ENCODE data around the gene PAPOLB. TPM values are rescaled to one million over a fixed set of nuclear protein-coding genes. Genes with fewer than 3 reads are reported as not detected.
A peak's percentile ranks its signal among the peaks of the same experiment; 100 is the strongest.

Gene PAPOLB
- total RNA-seq, 1 donor, result 0.36 TPM

DNA sequence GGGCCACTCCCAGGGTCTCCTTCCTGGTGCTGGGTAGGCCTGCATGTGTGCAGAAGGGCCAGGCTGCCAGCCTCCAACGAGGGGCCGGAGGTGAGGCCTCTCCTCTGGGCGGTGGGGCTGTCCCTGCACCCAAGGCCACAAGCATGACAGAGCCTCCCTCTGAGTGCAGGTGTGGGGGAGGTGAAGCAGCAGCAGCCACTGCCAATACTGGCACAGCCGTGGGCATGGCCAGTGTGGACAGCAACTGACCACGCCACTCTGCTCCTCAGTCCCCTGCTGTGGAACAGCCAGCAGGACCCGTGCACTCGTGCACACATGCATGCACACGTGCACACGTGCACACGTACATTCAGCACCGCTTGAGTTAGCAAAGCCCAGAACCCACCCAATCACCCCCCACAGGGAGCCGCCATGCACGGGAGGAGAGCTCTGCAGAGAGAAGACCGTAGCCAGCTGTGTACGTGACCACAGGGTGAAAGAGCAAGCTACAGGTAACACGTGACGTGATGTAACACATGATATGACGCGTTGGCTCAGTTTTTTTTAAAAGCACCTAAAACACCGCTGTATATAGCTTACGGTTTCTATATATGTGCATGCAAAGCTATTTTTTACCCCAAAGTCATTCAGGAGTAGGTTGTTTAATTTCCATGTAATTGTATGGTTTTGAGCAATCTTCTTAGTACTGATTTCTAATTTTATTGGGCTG, 23.1 kb downstream of the PAPOLB start:
- no peaks in the 10 kb centered on the region for H4K20me1 ChIP-seq (ENCODE audit: insufficient read depth, low read length)
- no peak overlapping the region for H3K27ac ChIP-seq (ENCODE audit: low read depth, low read length)
- H3K9me3 ChIP-seq (ENCODE audit: low read depth, low read length), result no peaks in the 10 kb centered on the region
- DNase-seq (ENCODE audit: insufficient read length, low spot score, missing footprints), result no peak
- no peaks in the 10 kb centered on the region for H3K4me1 ChIP-seq (ENCODE audit: insufficient read depth, low read length)
- no peaks in the 10 kb centered on the region for H3K36me3 ChIP-seq (ENCODE audit: insufficient read depth, low read length)
- TF ChIP-seq, protein P1, sequence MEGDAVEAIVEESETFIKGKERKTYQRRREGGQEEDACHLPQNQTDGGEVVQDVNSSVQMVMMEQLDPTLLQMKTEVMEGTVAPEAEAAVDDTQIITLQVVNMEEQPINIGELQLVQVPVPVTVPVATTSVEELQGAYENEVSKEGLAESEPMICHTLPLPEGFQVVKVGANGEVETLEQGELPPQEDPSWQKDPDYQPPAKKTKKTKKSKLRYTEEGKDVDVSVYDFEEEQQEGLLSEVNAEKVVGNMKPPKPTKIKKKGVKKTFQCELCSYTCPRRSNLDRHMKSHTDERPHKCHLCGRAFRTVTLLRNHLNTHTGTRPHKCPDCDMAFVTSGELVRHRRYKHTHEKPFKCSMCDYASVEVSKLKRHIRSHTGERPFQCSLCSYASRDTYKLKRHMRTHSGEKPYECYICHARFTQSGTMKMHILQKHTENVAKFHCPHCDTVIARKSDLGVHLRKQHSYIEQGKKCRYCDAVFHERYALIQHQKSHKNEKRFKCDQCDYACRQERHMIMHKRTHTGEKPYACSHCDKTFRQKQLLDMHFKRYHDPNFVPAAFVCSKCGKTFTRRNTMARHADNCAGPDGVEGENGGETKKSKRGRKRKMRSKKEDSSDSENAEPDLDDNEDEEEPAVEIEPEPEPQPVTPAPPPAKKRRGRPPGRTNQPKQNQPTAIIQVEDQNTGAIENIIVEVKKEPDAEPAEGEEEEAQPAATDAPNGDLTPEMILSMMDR (IDR thresholded peaks at IDR 0.05; ENCODE audit: extremely low read depth, low read depth, low read length), result no peak
- no peak overlapping the region for H3K4me3 ChIP-seq (ENCODE audit: insufficient read depth, low read length)
- no peak overlapping the region for H3K4me2 ChIP-seq (ENCODE audit: insufficient read depth, low read length)
- no peaks in the 10 kb centered on the region for H3K27me3 ChIP-seq (ENCODE audit: insufficient read depth, low read length)
- H3K79me2 ChIP-seq (ENCODE audit: insufficient read depth, low read length), result no peaks in the 10 kb centered on the region
- H2AFZ ChIP-seq (ENCODE audit: low read length), result no peak overlapping the region

DNA sequence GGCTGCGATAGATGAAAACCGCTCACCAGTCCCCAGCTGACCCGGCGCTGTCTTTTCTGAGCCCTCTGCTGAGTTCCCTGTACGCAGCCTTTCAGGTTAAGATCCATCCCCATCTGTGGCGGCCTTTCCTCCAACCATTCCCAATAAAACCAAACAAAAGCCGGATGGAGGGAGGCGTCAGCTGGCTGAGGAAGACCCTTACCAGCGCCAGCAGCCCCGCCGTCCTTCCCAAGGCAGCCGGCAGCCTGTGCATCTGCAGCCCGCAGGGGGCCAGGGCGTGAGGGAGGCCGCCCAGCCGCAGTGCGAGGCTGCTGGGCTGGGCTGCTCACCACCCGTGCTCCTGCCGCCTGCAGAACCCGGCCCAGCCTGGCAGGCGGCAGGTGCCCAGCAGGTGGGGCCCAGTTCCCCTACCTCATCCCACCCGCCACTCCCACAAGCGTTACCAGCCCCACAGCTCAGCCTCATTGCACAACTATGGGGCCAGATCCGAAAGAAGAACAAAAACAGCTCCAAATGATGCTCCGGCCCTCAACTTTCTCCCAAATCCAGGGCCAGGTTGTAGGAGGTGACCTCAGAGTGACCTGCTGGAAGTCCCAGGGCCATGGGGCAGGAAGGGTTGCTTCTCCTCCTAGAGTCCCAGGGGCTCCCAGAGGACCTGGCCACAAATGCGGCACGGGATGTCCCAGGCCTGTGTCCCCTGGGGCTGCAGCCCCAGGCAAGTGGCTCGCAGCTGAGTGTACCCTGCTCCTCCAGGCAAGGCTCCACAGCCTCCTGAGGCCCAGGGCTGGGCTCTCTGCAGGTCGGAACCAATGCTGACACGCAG, 23.8 kb downstream of the PAPOLB start:
- H3K36me3 ChIP-seq (ENCODE audit: insufficient read depth, low read length), result no peaks in the 10 kb centered on the region
- no peaks in the 10 kb centered on the region for H3K79me2 ChIP-seq (ENCODE audit: insufficient read depth, low read length)
- no peaks in the 10 kb centered on the region for H3K27me3 ChIP-seq (ENCODE audit: insufficient read depth, low read length)
- DNase-seq (ENCODE audit: insufficient read length, low spot score, missing footprints), result no peak
- H3K4me1 ChIP-seq (ENCODE audit: insufficient read depth, low read length), result no peaks in the 10 kb centered on the region
- TF ChIP-seq, protein P1 (IDR thresholded peaks at IDR 0.05; ENCODE audit: extremely low read depth, low read depth, low read length), result no peak
- H2AFZ ChIP-seq (ENCODE audit: low read length), result no peak overlapping the region
- no peaks in the 10 kb centered on the region for H3K9me3 ChIP-seq (ENCODE audit: low read depth, low read length)
- no peak overlapping the region for H3K27ac ChIP-seq (ENCODE audit: low read depth, low read length)
- no peaks in the 10 kb centered on the region for H4K20me1 ChIP-seq (ENCODE audit: insufficient read depth, low read length)
- H3K4me2 ChIP-seq (ENCODE audit: insufficient read depth, low read length), result no peak overlapping the region
- no peak overlapping the region for H3K4me3 ChIP-seq (ENCODE audit: insufficient read depth, low read length)

DNA sequence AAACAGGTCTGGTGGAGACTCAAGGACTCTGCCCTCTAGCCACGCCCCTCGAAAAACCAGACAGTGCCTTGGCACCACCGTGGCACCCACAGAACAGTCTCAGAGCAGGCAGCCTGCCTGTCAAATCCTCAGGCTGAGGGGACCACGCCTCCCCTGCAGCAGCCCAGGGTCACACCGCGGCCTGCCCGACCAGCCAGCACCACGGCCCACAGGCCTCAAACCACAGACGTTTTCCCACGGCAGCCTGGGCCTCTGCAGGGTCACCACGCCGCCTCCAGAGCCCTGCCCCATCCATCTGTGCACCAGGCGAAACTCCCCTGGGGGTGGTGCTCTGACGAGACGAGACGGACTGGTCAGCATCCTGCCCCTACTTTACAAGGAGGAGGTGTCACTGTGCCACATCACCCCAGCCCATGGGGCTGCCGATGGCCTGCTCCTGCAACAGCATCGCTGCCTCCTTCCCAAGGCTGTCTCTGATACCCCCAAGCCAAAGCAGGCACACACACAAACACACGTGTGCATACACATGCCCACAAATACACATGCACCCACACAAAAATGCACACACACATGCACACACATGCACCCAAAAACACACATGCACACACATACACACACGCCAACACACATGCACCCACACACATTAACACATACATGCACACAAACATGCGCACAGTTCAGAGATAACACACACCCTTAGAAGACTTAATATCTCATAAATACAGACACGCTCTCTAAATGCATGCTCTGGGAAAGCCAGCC, 24.6 kb downstream of the PAPOLB start:
- no peak overlapping the region for H3K4me3 ChIP-seq (ENCODE audit: insufficient read depth, low read length)
- peak; percentile 87 for DNase-seq (ENCODE audit: insufficient read length, low spot score, missing footprints)

More for the DNA sequence above, 24.6 kb downstream of the PAPOLB start:
- no peaks in the 10 kb centered on the region for H3K9me3 ChIP-seq (ENCODE audit: low read depth, low read length)
- H3K27me3 ChIP-seq (ENCODE audit: insufficient read depth, low read length), result no peaks in the 10 kb centered on the region
- no peaks in the 10 kb centered on the region for H4K20me1 ChIP-seq (ENCODE audit: insufficient read depth, low read length)
- H2AFZ ChIP-seq (ENCODE audit: low read length), result peak overlapping the region; percentile 41
- H3K27ac ChIP-seq (ENCODE audit: low read depth, low read length), result no peak overlapping the region
- H3K4me1 ChIP-seq (ENCODE audit: insufficient read depth, low read length), result no peaks in the 10 kb centered on the region
- H3K36me3 ChIP-seq (ENCODE audit: insufficient read depth, low read length), result no peaks in the 10 kb centered on the region
- TF ChIP-seq, protein P1 (IDR thresholded peaks at IDR 0.05; ENCODE audit: extremely low read depth, low read depth, low read length), result no peak
- no peaks in the 10 kb centered on the region for H3K79me2 ChIP-seq (ENCODE audit: insufficient read depth, low read length)
- H3K4me2 ChIP-seq (ENCODE audit: insufficient read depth, low read length), result no peak overlapping the region
